D721Med (cell line): Measurements from ENCODE around the gene B3GAT1.

Experiments used
- DNase-seq: peaks from one replicate; pipeline ENCODE4 v3.0.0; 2011; ENCODE audit warnings: low spot score; ENCODE audit not compliant: insufficient read length
- FAIRE-seq: peaks from 2 replicates; lab custom pipeline; 2011; peaks lifted over from hg19 to GRCh38; lab: Jason Lieb, UNC
- CTCF ChIP-seq: IDR thresholded peaks from 2 replicates; pipeline ENCODE4 v1.5.1; 2012; ENCODE audit warnings: mild to moderate bottlenecking, control low read depth; ENCODE audit not compliant: insufficient read depth; ENCODE audit errors: missing control alignments

B3GAT1 gene

GRCh38 chr11:134395002-134395401, 17.0 kb downstream of the B3GAT1 start:
- no peak for TF ChIP-seq CTCF
- FAIRE-seq = no peak
- DNase-seq = no peak

GRCh38 chr11:134394311-134394710, 17.7 kb downstream of the B3GAT1 start:
- FAIRE-seq (no peak), DNase-seq (no peak)

GRCh38 chr11:134393638-134394037, 18.4 kb downstream of the B3GAT1 start:
- DNase-seq (peak; percentile 96), FAIRE-seq (peak; percentile 60)
- TF ChIP-seq CTCF = peak; percentile 41

More at GRCh38 chr11:134394311-134394710, 17.7 kb downstream of the B3GAT1 start:
- no peak for TF ChIP-seq CTCF

- no peak for TF ChIP-seq CTCF
- FAIRE-seq (no peak), DNase-seq (no peak)
Observed at GRCh38 chr11:134392953-134393615, 19.0 kb downstream of the B3GAT1 start.

GRCh38 chr11:134391656-134392055, 20.4 kb downstream of the B3GAT1 start:
- TF ChIP-seq CTCF = no peak
- no peak for FAIRE-seq
- DNase-seq = no peak

- FAIRE-seq = no peak
- no peak for DNase-seq
- peak; percentile 24 for TF ChIP-seq CTCF
Observed at GRCh38 chr11:134390706-134391569, 21.1 kb downstream of the B3GAT1 start.
